Ovary (tissue), 9 donors: Measurements from ENCODE around the gene LAMA2. TPM values are rescaled to one million over a fixed set of nuclear protein-coding genes. Genes with fewer than 3 reads are reported as not detected.

ENCODE experiments used
- DNase-seq, 5 donors: peaks; one replicate each; pipeline ENCODE4 v3.0.0-alpha.2; 2019 to 2020
- H3K27ac ChIP-seq, 2 donors: fragments of 200-600 bp; one replicate each; pipeline versions ENCODE4 v1.5.1 to v1.8.0; 2019 to 2022
- H3K27me3 ChIP-seq: fragments of 200-600 bp; one replicate; pipeline ENCODE4 v1.8.0; 2022
- H3K36me3 ChIP-seq: fragments of 200-600 bp; sonication (generic); one replicate; pipeline ENCODE4 v1.5.1; 2019
- H3K4me1 ChIP-seq: one replicate; pipeline ENCODE4 v1.8.1; 2013; ENCODE audit warnings: mild to moderate bottlenecking, moderate library complexity; ENCODE audit not compliant: insufficient read depth
- H3K4me3 ChIP-seq: fragments of 200-600 bp; sonication (generic); one replicate; pipeline ENCODE4 v1.5.1; 2017
- H3K9me3 ChIP-seq, 2 donors: fragments of 200-600 bp in 1 of 2; sonication (generic) in 1 of 2; one replicate each; pipeline versions ENCODE4 v1.5.1 to v1.8.1; 2013 to 2019; ENCODE audit warnings: mild to moderate bottlenecking in 1 of 2, moderate library complexity in 1 of 2
- EP300 ChIP-seq: sonication (generic); formaldehyde crosslinking; IDR thresholded peaks from one replicate; pipeline ENCODE4 v1.6.1; 2017; ENCODE audit warnings: antibody characterized with exemption
- POLR2A ChIP-seq: fragments of 450-650 bp; IDR thresholded peaks from one replicate; pipeline ENCODE4 v1.6.1; 2017; ENCODE audit warnings: antibody characterized with exemption, mild to moderate bottlenecking, moderate library complexity
- WGBS, 3 donors: extraction: QIAGEN DNeasy Blood & Tissue Kit in 1 of 3; methylation state at CpG; one replicate each; pipeline versions ENCODE4 v1.1.5 to v1.1.7; 2013 to 2017; 5-methylcytosine and 5-hydroxymethylcytosine counted together
- intact Hi-C, 4 donors: fragments of 100-400 bp; cut with DNase I; formaldehyde crosslinking; loops; one replicate each; pipeline versions ENCODE4 v1.11.0 to v1.15.1; 2022 to 2023
- polyA plus RNA-seq, 2 donors: library from polyadenylated mRNA; stranded (reverse); fragments of 200-250 nt in 1 of 2; fragments of 350-450 nt in 1 of 2; fragmentation: Illumina TruSeq in 1 of 2; extraction: RNeasy Lipid Tissue Mini Kit (QIAGEN cat#74804) in 1 of 2; gene quantifications; one replicate each; pipeline ENCODE4 v1.2.3, GENCODE V29; 2013 to 2014
- total RNA-seq, 7 donors: library from RNA; depleted of rRNA in 2 of 7; stranded (reverse); fragments of >200 nt in 2 of 7; fragmentation: NEBNext Ultra II Directional in 3 of 7; extraction: Animal tissue kit (Norgen Biotek cat#: 25700) in 3 of 7; gene quantifications; one replicate each; pipeline versions ENCODE4 v1.1.0 to v1.2.4, GENCODE V29; 2016 to 2023
- TF ChIP-seq, protein P1 (sequence below), 3 donors: fragments of 450-650 bp in 2 of 3; fragments of 200-600 bp in 1 of 3; IDR thresholded peaks; one replicate each; pipeline versions ENCODE4 v1.5.1 to v1.8.0; 2016 to 2022; ENCODE audit warnings: antibody characterized with exemption in 3 of 3, mild to moderate bottlenecking in 1 of 3
- donor health status: DM: no; HTN: no; CAD: no; lungs with moderate emphysema.
- donor health status: DM: no; HTN: no; CAD: no.
- donor health status: Bipolar disorder and iron deficiency.
- donor health status: DM: yes; HTN: yes; CAD: no.
- donor health status: DM: no; HTN: no; CAD: no.
- donor health status: DM: yes; HTN: yes; CAD: no.

Gene LAMA2
- total and polyA plus RNA-seq, 9 donors = 42.5 to 226 (median 121) TPM

DNA sequence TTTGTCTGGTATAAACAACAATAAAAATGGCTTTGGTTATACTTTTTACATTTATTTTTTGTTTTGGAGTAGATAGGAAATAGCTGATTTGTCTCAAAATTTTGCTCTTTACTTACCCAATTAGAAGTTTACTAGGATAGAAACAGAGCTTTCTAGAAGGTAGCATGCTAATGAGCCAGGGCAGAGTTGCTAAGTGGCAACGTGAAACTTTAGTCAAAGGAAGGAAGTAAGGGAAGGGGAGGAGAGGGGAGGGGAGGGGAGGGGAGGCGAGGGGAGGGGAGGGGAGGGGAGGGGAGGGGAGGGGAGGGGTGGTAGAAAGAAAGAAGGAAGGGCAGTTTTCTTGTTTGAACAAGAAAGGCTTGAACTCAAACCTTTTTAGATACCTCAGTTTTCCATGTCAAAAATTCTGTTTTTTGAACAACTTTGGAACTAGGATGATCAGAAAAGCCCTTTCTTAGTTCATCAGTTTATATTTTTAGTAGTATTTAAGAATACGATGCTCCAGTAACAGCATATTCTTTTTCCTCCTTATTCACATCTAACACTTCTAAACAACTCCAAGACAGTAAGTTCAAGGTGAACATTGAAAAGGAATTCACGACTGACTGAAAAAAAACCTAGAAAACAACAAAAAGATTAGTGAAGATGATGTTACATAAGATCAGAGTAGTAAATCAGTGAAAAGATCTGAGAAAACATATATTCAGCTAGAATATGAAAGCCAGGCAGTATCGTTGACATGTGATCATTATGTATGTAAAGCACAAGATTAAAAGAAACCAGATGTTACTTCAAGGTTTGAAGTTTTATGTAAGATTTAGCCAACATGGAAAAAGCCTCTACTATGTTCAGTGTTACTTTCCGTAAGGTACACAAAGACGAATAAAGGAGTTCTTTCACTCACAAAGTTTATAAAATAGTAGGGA, 563.6 kb downstream of the LAMA2 start:
- Histone ChIP-seq H3K27ac (no peak overlapping the region), H3K36me3 (no peaks in the 10 kb centered on the region), H3K4me1 (no peaks in the 10 kb centered on the region), H3K27me3 (no peaks in the 10 kb centered on the region), H3K4me3 (no peak overlapping the region), H3K9me3 (no peaks in the 10 kb centered on the region)
- DNase-seq = no peak
- no peak for TF ChIP-seq EP300
- TF ChIP-seq, protein P1, sequence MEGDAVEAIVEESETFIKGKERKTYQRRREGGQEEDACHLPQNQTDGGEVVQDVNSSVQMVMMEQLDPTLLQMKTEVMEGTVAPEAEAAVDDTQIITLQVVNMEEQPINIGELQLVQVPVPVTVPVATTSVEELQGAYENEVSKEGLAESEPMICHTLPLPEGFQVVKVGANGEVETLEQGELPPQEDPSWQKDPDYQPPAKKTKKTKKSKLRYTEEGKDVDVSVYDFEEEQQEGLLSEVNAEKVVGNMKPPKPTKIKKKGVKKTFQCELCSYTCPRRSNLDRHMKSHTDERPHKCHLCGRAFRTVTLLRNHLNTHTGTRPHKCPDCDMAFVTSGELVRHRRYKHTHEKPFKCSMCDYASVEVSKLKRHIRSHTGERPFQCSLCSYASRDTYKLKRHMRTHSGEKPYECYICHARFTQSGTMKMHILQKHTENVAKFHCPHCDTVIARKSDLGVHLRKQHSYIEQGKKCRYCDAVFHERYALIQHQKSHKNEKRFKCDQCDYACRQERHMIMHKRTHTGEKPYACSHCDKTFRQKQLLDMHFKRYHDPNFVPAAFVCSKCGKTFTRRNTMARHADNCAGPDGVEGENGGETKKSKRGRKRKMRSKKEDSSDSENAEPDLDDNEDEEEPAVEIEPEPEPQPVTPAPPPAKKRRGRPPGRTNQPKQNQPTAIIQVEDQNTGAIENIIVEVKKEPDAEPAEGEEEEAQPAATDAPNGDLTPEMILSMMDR (IDR thresholded peaks at IDR 0.05) = no peak
- TF ChIP-seq POLR2A = no peak
- WGBS, 3 donors = 57 to 65% (median 62%) methylated on average over 6 to 7 of the region's 7 CpGs
- intact Hi-C loops = no loop called here

DNA sequence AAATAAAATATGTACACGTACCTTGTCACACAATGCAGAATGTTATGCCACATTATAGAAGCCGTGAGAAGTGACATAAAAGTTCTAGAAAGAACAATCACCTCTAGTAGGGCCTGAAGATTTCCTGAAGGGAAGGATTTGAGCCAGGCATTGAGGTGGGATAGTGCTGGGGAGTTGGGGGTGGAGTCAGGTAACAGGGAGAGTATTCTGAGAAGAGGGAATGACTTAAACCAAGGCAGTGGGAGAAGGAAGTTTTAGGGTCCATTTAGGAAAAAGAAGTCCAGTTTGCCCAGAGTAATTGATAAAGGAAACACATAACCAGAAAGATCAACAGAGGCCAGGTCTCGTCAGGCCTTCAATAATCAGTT, 564.2 kb downstream of the LAMA2 start:
- no peak for DNase-seq
- no peak for TF ChIP-seq EP300
- TF ChIP-seq POLR2A = no peak
- TF ChIP-seq, protein P1 (IDR thresholded peaks at IDR 0.05) = no peak
- no peaks in the 10 kb centered on the region for H3K27me3 ChIP-seq
- no peak overlapping the region for H3K27ac ChIP-seq
- no peak overlapping the region for H3K4me3 ChIP-seq
- H3K36me3 ChIP-seq = no peaks in the 10 kb centered on the region
- no peaks in the 10 kb centered on the region for H3K4me1 ChIP-seq
- 80 to 98% (median 83%) methylated on average over 3 of the region's 3 CpGs for WGBS, 3 donors
- no peaks in the 10 kb centered on the region for H3K9me3 ChIP-seq
- intact Hi-C loops = no loop called here

DNA sequence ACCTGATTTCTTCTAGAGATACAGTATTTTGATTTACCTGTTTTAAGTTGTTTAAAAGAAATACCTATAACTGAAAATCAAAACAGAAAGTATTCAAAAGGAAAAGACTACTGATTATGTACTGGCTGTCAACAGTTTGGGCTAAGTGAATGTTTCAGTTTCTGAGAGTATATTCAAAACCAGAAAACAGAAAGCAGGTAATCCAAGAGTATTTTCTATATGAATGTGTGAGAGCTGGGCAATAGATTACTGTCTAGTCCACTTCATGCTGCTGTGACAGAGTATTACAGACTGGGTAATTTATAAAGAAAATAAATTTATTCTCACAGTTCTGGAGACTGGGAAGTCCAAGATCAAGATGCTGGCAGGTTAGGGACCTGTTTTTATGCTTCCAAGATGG, 566.0 kb downstream of the LAMA2 start:
- H3K4me1 ChIP-seq = no peaks in the 10 kb centered on the region
- H3K27me3 ChIP-seq = no peaks in the 10 kb centered on the region
- H3K36me3 ChIP-seq = no peaks in the 10 kb centered on the region
- H3K9me3 ChIP-seq = no peaks in the 10 kb centered on the region
- H3K27ac ChIP-seq = no peak overlapping the region
- intact Hi-C loops = no loop called here
- no peak for DNase-seq
- no peak for TF ChIP-seq EP300
- TF ChIP-seq POLR2A = no peak
- TF ChIP-seq, protein P1 (IDR thresholded peaks at IDR 0.05) = no peak
- no peak overlapping the region for H3K4me3 ChIP-seq

DNA sequence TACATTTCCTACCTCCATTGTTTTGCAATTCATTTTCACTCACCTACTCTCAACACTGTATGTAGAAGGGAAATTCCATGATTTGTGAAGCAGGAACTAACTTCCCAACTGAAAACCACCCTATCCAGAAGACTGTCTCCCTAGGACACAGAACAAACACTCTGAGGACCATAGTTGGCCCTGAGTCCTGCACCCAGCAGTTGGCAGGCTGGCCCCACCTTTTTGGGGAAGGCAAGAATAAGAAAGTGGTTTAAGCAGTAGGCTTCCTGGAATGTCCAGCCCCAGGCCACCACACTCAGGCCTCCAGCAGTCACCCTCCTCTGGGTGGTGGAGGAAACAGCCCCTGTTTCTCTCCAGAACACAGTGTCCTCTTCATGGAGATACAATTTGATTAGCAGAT, 568.2 kb downstream of the LAMA2 start:
- no peaks in the 10 kb centered on the region for H3K9me3 ChIP-seq
- intact Hi-C loops = no loop called here
- TF ChIP-seq, protein P1 (IDR thresholded peaks at IDR 0.05) = no peak
- no peak for TF ChIP-seq EP300
- no peak for TF ChIP-seq POLR2A
- no peak overlapping the region for H3K4me3 ChIP-seq
- no peak for DNase-seq
- no peaks in the 10 kb centered on the region for H3K27me3 ChIP-seq
- no peak overlapping the region for H3K27ac ChIP-seq
- no peaks in the 10 kb centered on the region for H3K36me3 ChIP-seq
- H3K4me1 ChIP-seq = no peaks in the 10 kb centered on the region
